Measurements from ENCODE around the gene CXCR3. TPM values are rescaled to one million over a fixed set of nuclear protein-coding genes. Genes with fewer than 3 reads are reported as not detected.

The CXCR3 gene
- total and polyA plus RNA-seq, 11 donors = 0.11 to 2.6 (median 0.29) TPM; not detected in 6

- WGBS, 4 donors = 80 to 88% (median 84%) methylated on average over 12 of the region's 12 CpGs
- Histone ChIP-seq H3K27ac (no peak overlapping the region), H3K9me3 (no peaks in the 10 kb centered on the region), H3K4me1 (no peaks in the 10 kb centered on the region), H3K4me3 (no peak overlapping the region), H3K36me3 (no peaks in the 10 kb centered on the region), H3K27me3 (no peaks in the 10 kb centered on the region)
- TF ChIP-seq, protein P1, sequence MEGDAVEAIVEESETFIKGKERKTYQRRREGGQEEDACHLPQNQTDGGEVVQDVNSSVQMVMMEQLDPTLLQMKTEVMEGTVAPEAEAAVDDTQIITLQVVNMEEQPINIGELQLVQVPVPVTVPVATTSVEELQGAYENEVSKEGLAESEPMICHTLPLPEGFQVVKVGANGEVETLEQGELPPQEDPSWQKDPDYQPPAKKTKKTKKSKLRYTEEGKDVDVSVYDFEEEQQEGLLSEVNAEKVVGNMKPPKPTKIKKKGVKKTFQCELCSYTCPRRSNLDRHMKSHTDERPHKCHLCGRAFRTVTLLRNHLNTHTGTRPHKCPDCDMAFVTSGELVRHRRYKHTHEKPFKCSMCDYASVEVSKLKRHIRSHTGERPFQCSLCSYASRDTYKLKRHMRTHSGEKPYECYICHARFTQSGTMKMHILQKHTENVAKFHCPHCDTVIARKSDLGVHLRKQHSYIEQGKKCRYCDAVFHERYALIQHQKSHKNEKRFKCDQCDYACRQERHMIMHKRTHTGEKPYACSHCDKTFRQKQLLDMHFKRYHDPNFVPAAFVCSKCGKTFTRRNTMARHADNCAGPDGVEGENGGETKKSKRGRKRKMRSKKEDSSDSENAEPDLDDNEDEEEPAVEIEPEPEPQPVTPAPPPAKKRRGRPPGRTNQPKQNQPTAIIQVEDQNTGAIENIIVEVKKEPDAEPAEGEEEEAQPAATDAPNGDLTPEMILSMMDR (IDR thresholded peaks at IDR 0.05) = no peak
- DNase-seq (no peak), ATAC-seq (no peak)
- intact Hi-C loops (cut with DNase I) = no loop called here
Measured at GRCh38 chrX:71661919-71662318, 43.6 kb upstream of the CXCR3 start.

- H3K9me3 ChIP-seq = no peaks in the 10 kb centered on the region
- intact Hi-C loops (cut with DNase I) = no loop called here
Measured at GRCh38 chrX:71660562-71661416, 42.5 kb upstream of the CXCR3 start.

DNA sequence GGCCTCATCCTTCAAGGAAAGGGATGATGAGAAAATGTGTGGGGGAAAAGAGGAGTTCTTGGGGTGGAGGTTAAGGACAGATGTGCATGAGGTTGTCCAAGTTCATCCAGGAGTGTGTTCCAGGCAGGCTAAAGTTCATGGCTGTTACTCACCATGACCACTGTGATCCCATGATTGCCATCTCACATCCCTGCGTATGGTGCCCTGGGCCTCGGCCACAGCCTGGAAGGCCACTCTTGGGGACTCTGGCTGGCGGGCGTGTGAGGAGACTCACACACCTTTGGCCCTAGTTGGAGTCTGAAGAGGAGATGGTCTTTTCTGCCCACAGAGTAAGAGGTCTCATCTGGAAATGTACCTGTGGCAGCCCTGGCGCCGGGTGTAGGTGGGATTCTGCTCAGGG, 41.6 kb upstream of the CXCR3 start:
- WGBS, 4 donors = 70 to 98% (median 95%) methylated on average over 2 to 6 of the region's 6 CpGs
- intact Hi-C loops (cut with DNase I) = no loop called here
- DNase-seq (no peak), ATAC-seq (no peak)
- H3K9me3 ChIP-seq = no peaks in the 10 kb centered on the region
- no peak overlapping the region for H3K4me3 ChIP-seq
- H3K27me3 ChIP-seq = no peaks in the 10 kb centered on the region
- H3K27ac ChIP-seq = no peak overlapping the region
- TF ChIP-seq POLR2A (IDR thresholded peaks at IDR 0.05) = no peak
- TF ChIP-seq, protein P1 (IDR thresholded peaks at IDR 0.05) = no peak
- no peaks in the 10 kb centered on the region for H3K4me1 ChIP-seq
- no peaks in the 10 kb centered on the region for H3K36me3 ChIP-seq

More at GRCh38 chrX:71660562-71661416, 42.5 kb upstream of the CXCR3 start:
- DNase-seq (no peak), ATAC-seq (peak in 1 of 4 donors; percentile 31)
- WGBS, 4 donors = 82 to 88% (median 85%) methylated on average over 17 to 22 of the region's 22 CpGs
- H3K36me3 ChIP-seq = no peaks in the 10 kb centered on the region
- no peak overlapping the region for H3K4me3 ChIP-seq
- H3K27ac ChIP-seq = no peak overlapping the region
- H3K4me1 ChIP-seq = no peaks in the 10 kb centered on the region
- no peaks in the 10 kb centered on the region for H3K27me3 ChIP-seq
- no peak for TF ChIP-seq POLR2A (IDR thresholded peaks at IDR 0.05)
- TF ChIP-seq, protein P1 (IDR thresholded peaks at IDR 0.05) = no peak

GRCh38 chrX:71659342-71659741, 41.0 kb upstream of the CXCR3 start:
- DNase-seq (no peak), ATAC-seq (no peak)
- TF ChIP-seq, protein P1 (IDR thresholded peaks at IDR 0.05) = no peak
- Histone ChIP-seq H3K36me3 (no peaks in the 10 kb centered on the region), H3K27ac (no peak overlapping the region), H3K4me1 (no peaks in the 10 kb centered on the region), H3K4me3 (no peak overlapping the region), H3K27me3 (no peaks in the 10 kb centered on the region), H3K9me3 (no peaks in the 10 kb centered on the region)
- WGBS, 4 donors = 77 to 83% (median 79%) methylated on average over 3 of the region's 3 CpGs
- intact Hi-C loops (cut with DNase I) = no loop called here

Data from heart left ventricle (tissue), 16 donors.